GM19099 (cell line): ENCODE results near the gene PAM.

Experiments used
- POLR2A ChIP-seq: IDR thresholded peaks from 3 replicates; pipeline ENCODE4 v1.6.1; 2011; ENCODE audit warnings: low read depth; ENCODE audit not compliant: insufficient read length; ENCODE audit errors: extremely low read depth

PAM gene

GRCh38 chr5:102754767-102755431 is at the start of gene PAM:
Gene PAM, plus strand, starts transcription at chr5:102755305. Its CDS starts 110,891 bp downstream, at chr5:102866196.
- TF ChIP-seq POLR2A, result peak; percentile 67

- TF ChIP-seq POLR2A, result no peak
These were observed 43.4 kb upstream of the PAM start for GRCh38 chr5:102711525-102712385.

- no peak for TF ChIP-seq POLR2A
These were observed 41.8 kb upstream of the PAM start for GRCh38 chr5:102713278-102713677.

DNA sequence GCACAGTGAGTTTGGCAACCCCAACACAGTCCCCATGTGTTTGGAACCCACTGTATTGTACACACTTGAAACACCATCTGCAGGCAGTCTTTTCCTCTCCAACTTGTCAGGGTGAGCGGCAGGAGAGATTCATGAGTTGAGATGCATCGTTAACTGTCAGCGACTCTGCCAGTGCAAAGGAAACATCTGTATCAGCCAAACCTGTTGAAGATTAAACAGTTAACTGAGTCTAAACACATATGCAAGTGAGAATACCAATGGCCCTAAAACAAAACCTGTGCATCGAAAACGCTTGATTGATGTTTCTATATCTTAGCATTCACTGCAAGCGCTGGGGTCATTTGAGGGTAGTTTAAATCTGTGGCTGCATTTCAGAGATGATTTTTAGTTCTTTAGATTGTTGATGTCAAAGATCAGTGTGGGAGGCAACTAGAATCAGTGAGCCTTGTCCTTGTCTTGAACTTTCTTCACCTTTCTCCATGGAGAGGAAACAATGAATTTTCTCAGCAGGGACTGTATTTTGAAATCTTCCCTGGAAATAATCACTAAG is 41.3 kb upstream of the PAM start:
- TF ChIP-seq POLR2A, result no peak

DNA sequence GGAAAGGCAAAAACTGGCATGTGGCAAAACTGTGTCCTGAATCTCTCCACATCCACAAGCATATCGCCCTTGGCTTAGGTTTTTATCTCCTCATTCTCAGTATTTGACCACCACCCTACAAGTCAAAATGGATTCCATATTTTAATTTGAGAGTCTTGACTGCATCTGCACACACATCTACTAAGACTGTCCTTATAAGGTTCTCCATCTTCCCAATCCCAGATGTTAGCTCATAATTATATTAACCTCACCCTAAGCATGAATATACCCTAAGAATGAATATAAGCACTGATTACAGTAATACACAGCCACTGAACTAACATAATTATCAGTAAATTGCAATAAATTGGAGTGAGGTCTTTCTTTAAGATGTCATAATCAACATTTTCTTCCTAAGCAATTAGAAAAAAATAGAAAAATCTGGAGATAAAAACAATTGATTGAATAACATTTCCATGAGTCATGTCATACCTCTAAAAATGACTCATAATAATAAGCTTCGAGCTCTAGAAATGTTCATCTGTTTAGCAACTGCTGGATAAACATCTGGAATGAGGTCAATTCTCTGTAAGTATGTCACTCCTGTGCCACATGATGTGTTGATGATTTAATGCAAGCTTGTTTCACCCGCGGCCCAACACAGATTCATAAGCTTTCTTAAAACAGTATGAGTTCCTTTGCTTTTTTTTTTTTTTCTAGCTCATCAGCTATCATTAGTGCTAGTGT is 39.9 kb upstream of the PAM start:
- TF ChIP-seq POLR2A, result no peak

DNA sequence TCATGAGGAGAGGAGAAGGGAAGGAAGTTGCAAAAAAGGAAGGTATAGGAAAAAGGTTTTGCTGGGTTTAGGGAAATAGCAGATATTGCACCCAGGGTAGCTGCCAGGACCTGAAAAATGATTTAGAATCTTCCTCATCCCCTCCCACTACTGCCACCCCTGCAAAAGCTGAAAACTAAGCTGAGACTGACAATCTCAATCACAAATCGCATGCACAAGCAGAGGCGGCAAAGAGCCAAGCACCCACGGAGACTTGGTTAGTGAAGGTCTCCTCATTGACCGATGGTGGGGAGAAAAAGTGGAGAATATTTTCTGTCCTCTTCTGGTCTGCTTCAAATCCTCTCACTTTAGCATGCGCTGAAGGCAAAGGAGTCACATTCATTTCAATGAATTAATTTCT is 39.1 kb upstream of the PAM start:
- no peak for TF ChIP-seq POLR2A

DNA sequence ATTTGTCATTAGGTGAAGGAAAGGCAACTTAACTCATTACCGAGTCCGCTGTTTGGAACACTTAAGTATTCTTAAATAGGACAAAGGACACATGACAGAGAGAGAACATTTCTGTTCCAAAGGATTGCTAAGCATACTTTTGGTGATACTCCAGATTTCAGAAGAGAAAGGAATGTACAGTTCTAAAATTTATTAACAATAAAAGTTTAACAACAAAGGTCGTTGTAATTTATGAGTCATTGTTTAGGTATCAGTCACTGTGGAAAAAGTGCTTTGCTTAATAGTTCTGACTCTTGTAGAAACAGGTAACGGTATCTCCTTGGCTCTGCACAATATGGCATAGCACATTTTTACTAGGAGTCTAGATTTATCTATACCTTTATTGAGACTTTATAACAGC is 36.3 kb upstream of the PAM start:
- TF ChIP-seq POLR2A, result no peak

DNA sequence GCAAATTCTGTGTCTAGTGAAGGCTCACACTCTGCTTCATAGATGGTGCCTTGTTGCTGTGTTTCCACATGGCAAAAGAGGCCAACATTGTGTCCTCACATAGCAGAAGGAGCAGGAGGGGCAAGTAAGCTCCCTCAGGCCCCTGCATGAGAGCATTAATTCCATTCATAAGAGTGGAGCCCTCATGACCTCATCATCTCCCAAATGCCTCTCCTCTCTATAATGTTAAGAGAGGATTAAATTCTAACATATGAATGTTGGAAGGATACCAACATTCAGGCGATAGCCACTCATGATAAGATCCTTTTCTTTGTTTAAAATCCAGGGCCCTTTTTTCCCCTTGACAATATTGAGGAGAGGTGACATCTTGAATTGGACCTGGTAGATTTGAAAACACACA is 35.2 kb upstream of the PAM start:
- no peak for TF ChIP-seq POLR2A

DNA sequence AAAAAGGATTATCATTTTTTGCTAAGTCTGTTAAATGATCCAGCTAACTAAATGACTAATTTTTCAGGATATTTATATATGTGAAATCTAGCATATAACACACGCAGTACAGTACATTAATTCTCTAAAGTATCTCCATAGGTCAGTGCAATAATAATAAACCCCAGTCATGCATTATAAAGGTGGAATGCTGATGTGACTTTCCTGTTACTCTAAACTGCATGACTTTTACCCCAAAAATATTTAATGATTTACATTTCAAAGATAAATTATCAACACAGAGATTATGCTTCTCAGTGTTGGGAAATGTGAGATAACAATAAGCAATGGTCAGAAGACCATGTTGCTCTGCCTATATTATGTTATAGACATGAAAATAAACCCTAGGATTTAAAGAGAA is 34.1 kb upstream of the PAM start:
- no peak for TF ChIP-seq POLR2A

DNA sequence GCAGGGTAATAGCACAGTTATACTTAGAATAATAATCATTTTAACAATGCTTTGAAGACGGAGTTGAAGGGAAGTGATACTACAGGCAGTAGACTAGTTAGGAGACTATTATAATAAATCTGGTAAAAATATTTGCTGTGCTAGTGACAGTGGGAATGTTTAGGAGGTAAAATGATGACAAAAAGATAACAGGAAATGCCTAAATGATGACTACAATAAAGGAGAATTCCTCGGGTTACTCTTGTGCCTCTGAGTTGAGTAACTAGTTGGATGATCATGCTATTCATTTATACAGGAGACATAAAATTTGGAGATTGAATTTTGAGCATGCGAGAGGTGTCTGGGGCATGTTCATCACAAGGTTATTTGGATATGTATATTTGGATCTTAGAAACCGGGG is 32.2 kb upstream of the PAM start:
- TF ChIP-seq POLR2A, result no peak

DNA sequence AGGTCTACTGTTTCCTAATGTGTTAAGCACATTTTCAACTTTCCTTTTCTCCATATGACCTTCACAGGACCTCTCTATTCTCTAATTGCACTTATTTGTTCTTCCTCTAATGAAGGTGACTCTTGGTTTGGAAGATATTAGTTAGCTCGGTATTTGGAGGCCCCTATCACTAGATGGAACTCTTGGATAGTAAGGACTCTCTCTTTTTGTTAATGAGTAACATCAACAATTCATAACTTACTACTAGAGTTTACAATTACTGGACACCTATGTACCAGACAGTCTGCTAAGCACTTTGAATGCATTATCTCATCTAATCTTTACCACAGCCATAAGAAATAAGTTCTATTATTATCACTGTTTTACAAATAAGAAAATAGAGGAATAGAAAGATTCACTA is 23.4 kb upstream of the PAM start:
- no peak for TF ChIP-seq POLR2A

DNA sequence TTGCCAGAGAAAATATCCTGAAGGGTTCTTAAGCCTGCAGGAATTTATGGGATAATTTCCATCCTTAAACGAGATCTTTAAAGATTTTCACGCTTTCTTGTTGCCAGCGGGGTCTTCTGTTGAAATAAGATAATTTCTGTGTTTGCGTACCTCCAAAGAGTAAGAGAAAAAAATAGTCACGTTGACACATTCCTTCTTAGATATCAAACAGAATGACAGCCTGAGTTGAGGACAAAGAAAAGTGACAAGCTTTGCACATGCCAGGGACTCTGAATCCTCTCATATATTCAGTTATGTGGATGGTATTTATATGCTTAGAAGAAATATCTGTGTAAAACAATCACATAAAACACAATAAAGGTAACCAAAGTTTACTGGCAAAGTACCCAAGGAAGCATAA is 21.6 kb upstream of the PAM start:
- no peak for TF ChIP-seq POLR2A

- TF ChIP-seq POLR2A, result no peak
These were observed 17.9 kb upstream of the PAM start for GRCh38 chr5:102737161-102737560.

GRCh38 chr5:102737805-102738469 is 17.2 kb upstream of the PAM start:
- no peak for TF ChIP-seq POLR2A

DNA sequence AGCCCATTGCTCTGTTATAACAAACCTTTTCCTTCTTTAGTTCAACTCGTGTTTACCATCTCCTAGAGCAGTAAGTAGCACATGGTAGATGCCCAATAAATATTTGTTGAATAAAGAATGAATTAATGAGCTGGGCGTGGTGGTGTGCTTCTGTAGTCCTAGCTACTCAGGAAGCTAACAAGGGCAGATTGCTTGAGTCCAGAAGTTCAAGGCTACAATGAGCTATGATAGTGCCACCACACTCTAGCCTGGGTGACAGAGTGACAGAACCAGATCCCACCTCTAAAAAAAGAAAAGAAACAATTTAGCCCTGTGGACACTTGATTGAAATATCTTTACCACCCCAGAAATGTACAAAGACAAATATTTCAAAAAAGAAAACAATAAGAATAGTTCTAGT is 14.6 kb upstream of the PAM start:
- TF ChIP-seq POLR2A, result no peak
